SU-DHL-6 (cell line): ENCODE results near the gene FAM227B.

Experiments used
- EZH2phosphoT487 ChIP-seq: fragments of 200-600 bp; sonication (generic), shearing (Covaris generic); conservative IDR thresholded peaks from 2 replicates; pipeline ENCODE4 v1.6.1; 2018; ENCODE audit warnings: mild to moderate bottlenecking, antibody characterized with exemption, low read length, moderate library complexity, mixed read lengths
- TF ChIP-seq, protein P1 (sequence below): fragments of 200-600 bp; sonication (generic); IDR thresholded peaks from one replicate; pipeline ENCODE4 v1.5.1; 2017; ENCODE audit warnings: antibody characterized with exemption, mild to moderate bottlenecking, low read length, moderate library complexity; ENCODE audit not compliant: insufficient read depth, poor library complexity, severe bottlenecking

GRCh38 chr15:49619226-49619625, 1.4 kb downstream of the FAM227B start:
- TF ChIP-seq, protein P1, sequence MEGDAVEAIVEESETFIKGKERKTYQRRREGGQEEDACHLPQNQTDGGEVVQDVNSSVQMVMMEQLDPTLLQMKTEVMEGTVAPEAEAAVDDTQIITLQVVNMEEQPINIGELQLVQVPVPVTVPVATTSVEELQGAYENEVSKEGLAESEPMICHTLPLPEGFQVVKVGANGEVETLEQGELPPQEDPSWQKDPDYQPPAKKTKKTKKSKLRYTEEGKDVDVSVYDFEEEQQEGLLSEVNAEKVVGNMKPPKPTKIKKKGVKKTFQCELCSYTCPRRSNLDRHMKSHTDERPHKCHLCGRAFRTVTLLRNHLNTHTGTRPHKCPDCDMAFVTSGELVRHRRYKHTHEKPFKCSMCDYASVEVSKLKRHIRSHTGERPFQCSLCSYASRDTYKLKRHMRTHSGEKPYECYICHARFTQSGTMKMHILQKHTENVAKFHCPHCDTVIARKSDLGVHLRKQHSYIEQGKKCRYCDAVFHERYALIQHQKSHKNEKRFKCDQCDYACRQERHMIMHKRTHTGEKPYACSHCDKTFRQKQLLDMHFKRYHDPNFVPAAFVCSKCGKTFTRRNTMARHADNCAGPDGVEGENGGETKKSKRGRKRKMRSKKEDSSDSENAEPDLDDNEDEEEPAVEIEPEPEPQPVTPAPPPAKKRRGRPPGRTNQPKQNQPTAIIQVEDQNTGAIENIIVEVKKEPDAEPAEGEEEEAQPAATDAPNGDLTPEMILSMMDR: no peak
- TF ChIP-seq EZH2phosphoT487: no peak
